ENCODE results near the gene PANX2.

The PANX2 gene

DNA sequence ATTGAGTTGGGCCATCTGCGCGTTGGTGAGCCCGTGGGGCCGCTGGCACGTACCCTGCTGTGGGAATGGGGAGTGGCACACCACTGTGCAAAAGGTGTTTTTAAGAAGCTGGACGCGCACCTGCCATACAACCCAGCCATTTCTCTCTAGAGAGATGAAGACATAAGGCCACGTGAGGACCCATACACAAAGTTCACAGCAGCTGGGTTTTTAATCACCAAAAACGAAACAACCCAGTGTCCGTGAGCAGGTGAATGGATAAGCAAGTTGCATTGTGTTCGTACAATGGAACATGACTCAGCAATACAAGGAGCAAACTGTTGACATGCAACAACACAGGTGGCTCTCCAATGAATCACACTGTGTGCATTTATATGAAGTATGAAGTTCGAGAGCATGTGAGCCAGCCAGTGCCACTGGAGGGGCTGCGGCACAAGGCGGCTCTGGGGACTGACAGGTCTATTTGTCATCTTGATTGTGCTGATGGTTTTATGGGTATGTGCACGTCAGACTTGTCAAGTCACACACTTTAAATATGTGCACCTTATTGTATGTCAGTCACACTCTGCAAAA lies 30.6 kb upstream of the PANX2 start:
- Histone ChIP-seq H3K27ac (no peak overlapping the region), H3K36me3 (replicated peaks) (no peaks in the 10 kb centered on the region), H3K27me3 (replicated peaks) (peaks cover 3% of the 10 kb centered on the region), H3K4me3 (ENCODE audit: low read depth, low read length) (no peak overlapping the region)
- no peak for DNase-seq
- in situ Hi-C loops (cut with HindIII; ENCODE audit: low pct_ligation_motif_present, low sequenced_read_pairs) = no loop called here
- TF ChIP-seq CTCF (IDR thresholded peaks at IDR 0.05; ENCODE audit: low read depth, low read length, missing control alignments) = no peak

- H3K27me3 ChIP-seq (replicated peaks) = peaks cover 3% of the 10 kb centered on the region
- in situ Hi-C loops (cut with HindIII; ENCODE audit: low pct_ligation_motif_present, low sequenced_read_pairs) = no loop called here
- no peak for TF ChIP-seq CTCF (IDR thresholded peaks at IDR 0.05; ENCODE audit: low read depth, low read length, missing control alignments)
- H3K27ac ChIP-seq = no peak overlapping the region
- no peak overlapping the region for H3K4me3 ChIP-seq (ENCODE audit: low read depth, low read length)
- DNase-seq = no peak
- no peaks in the 10 kb centered on the region for H3K36me3 ChIP-seq (replicated peaks)
These were observed 29.9 kb upstream of the PANX2 start for GRCh38 chr22:50140615-50141014.

GRCh38 chr22:50141462-50141861 lies 29.1 kb upstream of the PANX2 start:
- Histone ChIP-seq H3K36me3 (replicated peaks) (no peaks in the 10 kb centered on the region), H3K27me3 (replicated peaks) (peaks cover 3% of the 10 kb centered on the region), H3K27ac (no peak overlapping the region), H3K4me3 (ENCODE audit: low read depth, low read length) (no peak overlapping the region)
- in situ Hi-C loops (cut with HindIII; ENCODE audit: low pct_ligation_motif_present, low sequenced_read_pairs) = no loop called here
- no peak for TF ChIP-seq CTCF (IDR thresholded peaks at IDR 0.05; ENCODE audit: low read depth, low read length, missing control alignments)
- DNase-seq = no peak

DNA sequence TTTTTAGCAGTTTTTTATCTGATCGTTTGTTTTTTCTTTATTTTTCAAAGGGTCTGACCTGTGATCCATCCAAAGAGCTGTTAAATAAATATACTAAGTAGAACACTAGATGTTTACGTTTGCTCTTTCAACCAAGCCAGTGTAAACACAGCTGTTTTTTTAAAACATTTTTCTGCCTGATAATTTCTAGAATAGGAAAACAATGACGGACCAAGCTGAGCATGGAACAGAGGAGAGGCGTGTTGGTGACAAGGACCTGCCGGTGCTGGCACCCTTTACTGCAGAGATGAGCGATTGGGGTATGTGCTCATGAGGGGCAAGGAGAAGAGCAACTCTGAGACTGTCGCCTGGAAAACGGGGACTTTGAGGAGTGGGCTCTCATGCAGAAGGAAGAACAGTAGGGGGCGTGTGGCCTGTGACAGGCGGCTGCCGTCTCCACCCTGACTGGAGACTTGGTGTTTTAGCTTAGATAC lies 28.6 kb upstream of the PANX2 start:
- in situ Hi-C loops (cut with HindIII; ENCODE audit: low pct_ligation_motif_present, low sequenced_read_pairs) = no loop called here
- Histone ChIP-seq H3K27ac (no peak overlapping the region), H3K27me3 (replicated peaks) (peaks cover 3% of the 10 kb centered on the region), H3K36me3 (replicated peaks) (no peaks in the 10 kb centered on the region), H3K4me3 (ENCODE audit: low read depth, low read length) (no peak overlapping the region)
- TF ChIP-seq CTCF (IDR thresholded peaks at IDR 0.05; ENCODE audit: low read depth, low read length, missing control alignments) = peak; percentile 40
- no peak for DNase-seq

- no peak for TF ChIP-seq CTCF (IDR thresholded peaks at IDR 0.05; ENCODE audit: low read depth, low read length, missing control alignments)
- DNase-seq = no peak
- Histone ChIP-seq H3K4me3 (ENCODE audit: low read depth, low read length) (no peak overlapping the region), H3K36me3 (replicated peaks) (no peaks in the 10 kb centered on the region), H3K27me3 (replicated peaks) (peaks cover 3% of the 10 kb centered on the region), H3K27ac (no peak overlapping the region)
- in situ Hi-C loops (cut with HindIII; ENCODE audit: low pct_ligation_motif_present, low sequenced_read_pairs) = no loop called here
These were observed 27.4 kb upstream of the PANX2 start for GRCh38 chr22:50143096-50143495.

GRCh38 chr22:50144005-50144614 lies 26.4 kb upstream of the PANX2 start:
- TF ChIP-seq CTCF (IDR thresholded peaks at IDR 0.05; ENCODE audit: low read depth, low read length, missing control alignments) = no peak
- Histone ChIP-seq H3K27ac (no peak overlapping the region), H3K4me3 (ENCODE audit: low read depth, low read length) (no peak overlapping the region), H3K36me3 (replicated peaks) (no peaks in the 10 kb centered on the region), H3K27me3 (replicated peaks) (peaks cover 3% of the 10 kb centered on the region)
- no peak for DNase-seq
- in situ Hi-C loops (cut with HindIII; ENCODE audit: low pct_ligation_motif_present, low sequenced_read_pairs) = no loop called here
